CD4-positive, alpha-beta T cell treated with Interleukin-2 at 100 ng/mL for 4 hours (primary cell): ENCODE measurements around the gene AHNAK.

Experiments
- DNase-seq: peaks from one replicate; pipeline ENCODE4 v3.0.0-alpha.2; 2020; ENCODE audit warnings: low spot score

Gene AHNAK

DNA sequence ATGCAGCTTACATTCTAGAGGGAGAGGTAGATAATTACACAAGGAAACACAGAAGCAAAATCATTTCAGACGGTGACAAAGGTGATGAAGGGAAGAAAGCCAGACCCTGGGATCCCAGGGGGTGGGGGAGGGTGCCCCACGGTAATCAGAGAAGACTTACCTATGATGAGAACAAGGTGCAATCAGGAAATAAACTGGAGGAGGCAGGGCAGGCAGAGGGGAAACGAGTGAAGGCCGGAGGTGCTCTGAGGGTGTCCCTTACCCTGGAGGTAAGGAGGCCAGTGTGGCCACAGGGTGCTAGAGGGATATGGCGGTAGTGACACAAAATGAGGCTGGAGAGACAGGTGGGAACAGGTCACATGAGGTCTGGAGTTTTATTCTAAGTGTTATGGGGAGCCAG lies 141.7 kb downstream of the AHNAK start:
- DNase-seq: no peak

DNA sequence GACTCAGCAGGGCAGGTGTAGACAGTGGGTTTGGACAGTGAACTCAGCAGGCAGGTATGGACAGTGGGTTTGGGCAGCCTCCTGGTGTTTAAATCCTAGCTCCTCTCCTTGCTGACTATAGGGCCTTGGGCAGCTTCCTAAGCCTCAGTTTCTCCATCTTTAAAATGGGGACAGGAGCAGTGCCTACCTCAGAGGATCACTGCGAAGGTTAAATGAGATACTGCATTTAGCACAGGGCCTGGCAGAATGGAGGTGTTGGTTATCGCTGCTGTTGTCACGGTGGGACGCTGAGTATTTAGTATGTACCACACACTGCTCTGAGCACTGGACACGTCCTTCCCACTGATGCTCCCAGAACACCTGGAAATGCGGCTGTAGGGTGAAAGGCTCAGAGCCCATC lies 142.2 kb downstream of the AHNAK start:
- no peak for DNase-seq

DNA sequence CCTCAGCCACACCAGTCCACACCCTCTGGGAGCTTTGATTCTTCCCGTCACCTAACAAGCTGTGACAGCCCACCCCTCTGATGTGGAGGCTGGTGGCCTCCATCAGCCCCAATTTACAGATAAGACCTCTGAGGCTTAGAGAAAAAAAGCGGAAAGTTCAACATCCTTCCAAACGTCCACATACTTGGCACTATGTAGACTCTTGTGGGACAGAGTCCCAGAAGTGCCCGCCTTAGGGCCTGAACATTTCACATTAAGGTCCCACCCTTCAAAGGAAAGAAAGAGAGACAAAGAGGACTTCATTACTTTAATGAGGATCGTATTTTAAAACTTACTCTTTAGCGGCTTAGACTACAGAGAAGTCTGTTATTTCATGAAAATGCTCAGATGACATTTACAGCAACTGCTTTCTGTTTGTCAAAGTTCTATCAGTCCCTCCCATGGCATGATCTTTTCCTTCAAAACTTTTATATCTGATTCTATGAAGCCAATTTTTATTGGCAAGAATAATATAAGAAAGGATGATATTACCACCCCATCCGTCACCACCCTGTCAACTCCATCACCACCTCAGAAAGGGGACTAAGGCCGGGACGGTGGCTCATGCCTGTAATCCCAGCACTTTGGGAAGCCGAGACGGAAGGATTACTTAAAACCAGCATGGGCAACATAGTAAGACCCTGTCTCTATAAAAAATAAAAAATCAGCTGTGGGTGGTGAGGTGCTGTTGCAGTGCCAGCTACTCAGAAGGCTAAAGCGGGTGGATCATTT lies 143.5 kb downstream of the AHNAK start:
- DNase-seq: no peak

DNA sequence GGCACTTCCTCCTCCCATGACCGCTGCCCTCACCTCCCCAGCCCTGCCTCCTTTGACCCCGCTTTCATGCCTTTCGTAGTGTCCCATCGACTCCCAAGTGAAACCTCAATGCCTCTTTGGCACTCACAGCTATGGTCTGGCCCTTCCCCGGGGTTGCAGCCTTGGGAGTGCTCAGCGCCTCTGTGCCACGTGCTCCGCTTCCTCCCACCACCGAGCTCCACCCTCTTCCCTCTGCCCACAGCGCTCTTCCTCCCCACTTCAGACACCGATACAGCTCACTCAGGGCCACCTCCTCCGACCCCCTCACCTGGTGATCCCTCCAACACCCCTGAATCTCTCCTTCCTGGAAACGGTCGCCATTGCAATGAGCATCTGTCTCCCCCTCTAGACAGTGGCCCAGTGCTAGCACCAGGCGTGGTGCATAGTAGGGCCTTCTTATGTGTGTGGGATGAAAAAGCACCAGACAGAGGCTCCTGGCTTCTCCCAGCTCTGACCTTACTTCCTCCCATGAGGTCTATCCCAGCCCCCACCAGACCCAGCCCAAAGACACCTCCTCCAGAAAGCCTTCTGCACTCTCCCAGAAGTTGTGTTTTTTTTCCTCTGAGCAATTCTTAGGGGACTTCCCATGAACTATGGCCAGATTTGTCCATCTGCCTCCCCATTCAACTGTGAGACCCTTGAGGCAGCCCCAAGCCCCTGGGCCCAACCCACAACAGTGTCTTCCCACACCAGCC lies 144.2 kb downstream of the AHNAK start:
- DNase-seq: peak; percentile 58

DNA sequence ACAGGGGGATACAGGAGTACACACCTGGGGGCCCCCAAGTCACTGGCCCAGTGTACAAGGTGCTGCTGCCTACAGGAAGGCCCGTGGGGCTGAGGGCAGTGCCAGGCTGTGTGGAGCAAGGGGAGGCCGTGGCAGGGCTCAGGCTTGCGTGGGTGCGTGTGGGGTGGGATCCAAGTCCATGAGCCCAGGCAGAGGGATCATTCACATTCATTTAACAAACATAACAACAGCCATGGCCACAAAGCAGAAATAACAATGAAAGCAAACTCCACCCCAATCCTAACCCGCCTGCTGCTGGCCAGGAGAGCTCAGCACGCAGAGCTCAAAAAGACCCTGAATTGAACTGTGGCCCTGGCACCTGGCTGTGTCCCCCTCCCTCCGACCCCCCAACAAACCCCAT lies 144.8 kb downstream of the AHNAK start:
- no peak for DNase-seq

DNA sequence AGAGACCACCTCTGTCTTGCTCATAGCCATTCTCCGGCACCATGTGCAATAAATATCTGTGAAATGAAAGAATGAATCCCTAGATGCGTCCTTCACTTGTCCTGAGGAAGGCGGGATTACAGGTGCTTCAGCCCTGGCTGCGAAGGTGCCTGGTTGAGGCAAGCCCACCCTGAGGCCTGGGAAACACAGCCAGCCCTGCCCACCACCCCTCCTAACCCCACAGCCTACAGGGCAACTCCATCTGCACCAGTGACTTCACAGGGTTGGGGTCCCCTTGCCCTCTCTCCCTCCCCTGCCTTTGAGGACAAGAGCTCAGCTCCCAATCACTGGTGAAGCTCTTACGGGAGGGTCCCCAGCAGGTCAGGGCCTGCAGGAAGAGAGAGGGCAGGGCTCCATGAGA lies 145.2 kb downstream of the AHNAK start:
- no peak for DNase-seq

DNA sequence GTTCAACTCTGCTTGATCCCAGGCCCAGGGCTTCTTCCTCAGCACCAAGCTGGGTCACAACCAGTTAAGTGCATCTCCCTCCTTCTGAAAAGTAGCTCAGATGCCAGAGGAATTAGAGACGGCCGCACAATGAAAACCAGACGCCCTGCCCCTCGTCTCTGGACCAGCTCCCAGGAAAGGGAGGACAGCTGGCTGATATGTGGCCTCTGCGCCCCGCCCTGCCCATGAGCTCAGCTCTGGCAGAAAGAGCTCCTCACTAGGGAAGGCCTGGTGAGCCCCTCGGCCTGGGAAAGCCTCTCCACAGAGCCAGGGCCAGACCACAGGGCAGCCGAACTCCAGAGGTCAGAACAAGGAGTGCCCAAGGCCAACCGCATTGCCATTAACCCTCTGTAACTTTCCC lies 145.8 kb downstream of the AHNAK start:
- no peak for DNase-seq

DNA sequence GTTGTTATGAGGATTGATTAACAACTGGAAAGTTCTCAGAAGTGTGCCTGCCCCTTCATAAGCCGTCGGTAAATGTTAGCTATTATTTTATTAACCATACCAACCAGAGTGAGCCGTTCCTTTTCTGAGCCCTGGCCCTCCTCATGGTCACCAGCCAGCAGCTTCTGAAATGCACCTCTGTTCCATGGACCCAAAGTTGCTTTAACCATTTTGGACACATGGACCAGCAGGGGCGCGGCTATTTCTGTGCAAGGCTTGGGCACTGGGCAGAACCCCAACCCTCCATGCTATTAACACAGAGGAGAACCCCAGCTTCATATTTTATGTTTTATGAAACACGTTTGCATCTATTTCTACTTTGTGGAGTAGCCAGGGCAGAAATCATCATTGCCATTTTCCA lies 146.3 kb downstream of the AHNAK start:
- no peak for DNase-seq

DNA sequence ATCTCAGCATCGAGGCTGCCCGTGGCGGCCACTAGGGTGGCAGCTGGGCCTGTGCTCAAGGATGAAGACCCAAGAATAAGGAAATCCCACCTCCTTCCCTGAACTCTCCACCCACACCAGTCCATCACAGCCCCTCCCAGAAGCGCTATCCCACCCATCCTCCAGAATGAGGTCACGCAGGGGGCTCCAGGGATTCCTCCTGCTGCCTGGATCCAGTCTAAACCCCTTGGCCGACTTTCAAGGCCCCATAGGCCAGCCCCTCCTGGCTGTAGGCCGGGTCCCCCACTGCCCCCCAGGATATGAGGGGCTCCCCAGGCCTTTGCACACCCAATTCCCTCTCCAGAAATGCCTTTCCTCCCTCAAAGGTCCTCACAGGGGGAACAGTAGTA lies 146.7 kb downstream of the AHNAK start:
- no peak for DNase-seq

DNA sequence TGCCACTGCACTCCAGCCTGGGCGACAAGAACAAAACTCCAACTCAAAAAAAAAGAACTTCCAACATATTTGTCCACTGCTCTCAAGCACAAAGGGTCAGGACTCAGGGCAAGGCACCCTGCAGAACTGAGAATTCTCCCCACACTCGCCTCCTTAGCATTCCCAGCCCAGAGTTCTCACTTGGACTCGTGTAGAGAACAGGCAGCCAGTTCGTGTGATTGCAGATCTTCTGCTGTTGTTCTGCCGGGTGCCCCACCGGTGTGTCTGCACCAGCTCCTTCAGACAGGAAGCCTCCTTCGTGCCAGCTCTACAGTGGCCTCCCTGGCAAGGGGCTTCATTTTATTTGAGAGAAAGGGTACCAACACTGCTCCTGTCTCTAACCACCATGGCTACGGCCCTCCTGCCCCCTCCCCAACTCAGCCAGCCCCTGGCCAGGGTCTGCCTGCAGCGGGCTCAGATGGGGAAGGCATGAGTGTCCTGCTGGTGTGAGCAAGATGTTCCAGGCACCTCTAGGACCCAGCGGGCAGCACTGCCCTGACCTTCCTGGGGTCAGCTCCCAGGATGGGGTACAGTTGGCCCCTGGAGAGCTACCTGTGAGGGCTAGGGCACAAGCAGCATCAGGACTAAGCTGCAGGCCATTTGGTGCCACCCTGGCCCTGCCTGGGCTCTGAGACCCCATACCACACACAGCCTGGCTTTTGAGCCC lies 147.3 kb downstream of the AHNAK start:
- no peak for DNase-seq

DNA sequence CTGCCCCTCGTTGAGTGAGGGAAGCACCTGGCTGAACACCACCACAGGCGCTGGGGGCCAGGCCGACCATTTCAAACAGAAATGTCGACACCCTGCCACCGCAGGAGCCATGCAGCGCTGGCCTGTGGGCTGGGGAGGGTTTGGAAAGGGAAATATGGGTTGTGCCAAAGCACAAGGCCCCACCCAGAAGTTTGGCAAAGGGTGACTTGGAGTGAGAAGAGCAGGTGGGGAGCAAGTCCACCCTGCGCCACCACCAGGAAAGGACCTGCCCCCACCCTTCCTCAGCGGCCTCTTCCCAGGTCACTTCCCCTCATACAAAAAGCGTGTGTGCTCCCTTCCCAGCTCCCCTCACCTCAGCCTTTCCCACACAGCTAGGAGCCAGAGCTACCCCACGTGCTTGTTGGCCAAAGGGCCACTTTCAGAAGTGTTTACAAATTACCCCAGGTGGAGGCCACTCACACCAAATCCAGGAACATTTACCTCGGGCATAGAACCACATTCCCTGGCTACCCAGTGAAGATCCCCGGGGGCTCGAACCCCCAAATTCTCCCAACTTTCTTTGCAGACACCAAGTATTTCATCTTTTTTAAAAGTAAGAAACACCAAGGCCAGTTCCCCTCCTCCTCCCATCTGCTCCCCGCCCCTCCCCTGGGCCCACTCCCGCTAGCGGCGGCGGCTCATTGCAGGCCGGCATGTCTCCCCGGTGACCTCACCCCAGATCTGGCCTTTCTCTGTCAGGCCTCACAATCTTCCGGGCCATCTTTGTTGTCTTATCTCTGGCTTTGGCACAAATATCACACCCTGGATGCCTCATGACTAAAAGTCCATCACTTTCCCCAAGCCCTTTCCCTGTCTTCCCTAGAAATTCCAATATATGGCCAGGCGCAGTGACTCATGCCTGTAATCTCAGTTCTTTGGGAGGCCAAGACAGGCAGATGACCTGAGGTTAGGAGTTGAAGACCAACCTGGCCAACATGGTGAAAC lies 148.3 kb downstream of the AHNAK start:
- DNase-seq: no peak

DNA sequence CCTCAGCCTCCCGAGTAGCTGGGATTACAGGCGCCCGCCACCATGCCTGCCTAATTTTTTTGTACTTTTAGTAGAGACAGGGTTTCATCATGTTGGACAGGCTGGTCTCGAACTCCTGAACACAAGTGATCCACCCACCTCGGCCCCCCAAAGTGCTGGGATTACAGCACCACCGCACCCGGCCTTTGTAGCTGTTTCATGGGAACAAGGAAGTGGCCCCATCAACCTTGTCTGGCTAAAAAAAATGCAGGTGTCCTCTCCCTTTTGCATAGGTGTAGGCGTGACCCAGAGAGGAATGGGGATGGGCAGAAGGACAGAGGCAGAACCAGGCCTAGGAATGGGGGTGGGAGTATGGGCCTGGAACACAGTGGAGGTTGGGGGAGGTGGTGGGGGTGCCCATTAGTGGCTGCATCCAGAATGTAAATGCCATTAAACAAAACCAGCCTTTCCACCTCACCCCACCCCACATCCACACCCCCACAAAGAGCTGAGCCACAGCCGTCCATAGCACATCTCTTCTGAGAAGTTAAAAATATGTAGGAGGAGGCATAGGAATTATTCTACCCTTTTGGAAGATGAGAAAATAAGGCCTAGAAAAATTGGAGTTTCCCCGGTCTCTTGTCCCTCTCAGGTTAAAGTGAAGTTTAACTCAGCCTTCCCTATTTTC lies 150.6 kb downstream of the AHNAK start:
- DNase-seq: no peak

DNA sequence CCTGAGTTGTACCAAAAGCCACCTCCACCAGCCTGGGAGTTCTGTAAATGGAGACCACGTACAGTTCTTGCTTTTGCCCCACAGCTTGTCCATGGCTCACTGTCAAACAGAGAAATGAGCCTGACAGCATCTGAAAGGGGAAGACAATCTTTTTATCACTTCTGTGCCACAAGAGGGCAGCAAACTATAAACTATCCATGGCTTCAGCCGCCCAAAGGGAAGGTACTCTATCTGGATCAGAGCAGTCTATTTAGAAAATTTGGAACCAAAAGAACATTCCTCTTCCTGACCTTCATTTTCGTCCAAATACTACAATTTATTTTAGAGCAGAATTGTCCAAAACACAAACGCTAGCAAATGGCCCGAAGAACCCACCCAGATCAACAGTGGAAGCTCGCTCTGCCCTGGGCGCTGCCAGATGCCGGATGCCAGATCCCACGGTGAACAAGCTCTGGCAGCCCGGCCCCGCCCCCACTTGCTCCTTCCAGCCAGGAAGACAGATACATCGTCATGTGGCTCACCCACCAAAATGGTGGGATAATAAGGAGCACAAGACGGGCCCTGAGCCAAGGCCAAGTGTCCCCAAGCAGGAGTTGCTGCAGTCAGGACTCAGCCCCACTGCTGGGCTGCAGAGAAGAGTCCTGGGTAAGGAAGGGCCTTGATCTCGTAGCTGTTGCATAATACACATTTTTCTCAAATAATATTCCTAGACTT lies 151.6 kb downstream of the AHNAK start:
- peak; percentile 75 for DNase-seq

DNA sequence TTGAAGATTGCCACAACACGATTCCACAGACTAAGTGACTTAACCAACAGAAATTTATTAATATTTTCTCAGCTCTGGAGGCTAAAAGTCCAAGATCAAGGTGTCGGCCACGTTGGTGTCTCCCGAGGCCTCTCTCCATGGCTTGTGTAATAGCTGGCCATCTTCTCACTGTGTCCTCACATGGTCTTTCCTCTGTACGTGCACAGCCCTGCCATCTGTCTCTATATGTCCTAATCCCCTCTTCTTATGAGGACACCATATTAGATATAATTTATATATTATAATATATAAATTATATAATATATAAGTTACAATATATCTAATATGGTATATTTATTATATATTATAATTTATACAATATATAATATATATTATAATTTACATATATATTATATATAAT lies 152.9 kb downstream of the AHNAK start:
- no peak for DNase-seq

DNA sequence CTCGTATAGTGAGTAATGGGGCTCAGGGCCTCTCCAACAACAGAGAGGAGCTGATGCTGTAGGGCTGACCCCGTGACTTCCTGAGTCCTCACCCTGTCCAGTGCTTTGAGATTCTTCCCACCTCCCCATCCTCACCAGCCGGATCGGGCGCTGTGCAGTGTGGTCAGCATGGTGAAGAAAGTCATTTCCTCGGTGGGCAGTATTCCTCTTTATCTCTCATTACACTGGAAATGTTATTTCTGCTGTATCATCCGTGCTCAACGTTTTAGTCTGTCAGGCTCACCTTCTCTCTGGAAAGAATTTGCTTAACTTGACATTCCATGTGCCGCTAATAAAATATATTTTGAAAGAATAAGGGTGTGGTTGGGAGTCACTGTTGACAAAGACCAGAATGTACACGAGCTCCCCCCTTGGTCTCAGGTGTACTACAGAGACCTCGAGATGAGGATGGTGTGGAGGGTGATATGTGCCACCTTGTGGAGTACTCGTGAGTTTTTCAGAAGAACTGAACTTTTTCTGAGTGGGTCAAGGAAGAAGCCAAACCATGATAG lies 153.5 kb downstream of the AHNAK start:
- DNase-seq: peak; percentile 51

DNA sequence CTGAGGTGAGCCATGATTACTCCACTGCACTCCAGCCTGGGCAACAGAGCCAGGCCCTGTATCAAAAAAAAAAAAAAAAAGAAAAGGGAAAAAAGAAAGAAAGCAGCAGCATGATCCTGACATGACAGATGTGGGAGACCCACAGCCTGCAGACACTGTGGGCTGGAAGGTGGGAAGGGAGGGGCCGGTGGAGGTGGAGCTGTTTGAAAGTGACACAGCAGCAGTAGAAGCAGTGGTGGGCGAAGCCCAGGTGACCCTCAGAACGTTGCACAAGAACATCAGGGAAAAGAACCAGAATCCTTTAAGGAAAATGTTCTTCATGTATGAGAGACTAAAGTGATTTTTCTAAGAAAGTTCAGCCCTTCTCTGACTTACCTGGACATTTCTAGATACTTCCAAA lies 154.1 kb downstream of the AHNAK start:
- no peak for DNase-seq

DNA sequence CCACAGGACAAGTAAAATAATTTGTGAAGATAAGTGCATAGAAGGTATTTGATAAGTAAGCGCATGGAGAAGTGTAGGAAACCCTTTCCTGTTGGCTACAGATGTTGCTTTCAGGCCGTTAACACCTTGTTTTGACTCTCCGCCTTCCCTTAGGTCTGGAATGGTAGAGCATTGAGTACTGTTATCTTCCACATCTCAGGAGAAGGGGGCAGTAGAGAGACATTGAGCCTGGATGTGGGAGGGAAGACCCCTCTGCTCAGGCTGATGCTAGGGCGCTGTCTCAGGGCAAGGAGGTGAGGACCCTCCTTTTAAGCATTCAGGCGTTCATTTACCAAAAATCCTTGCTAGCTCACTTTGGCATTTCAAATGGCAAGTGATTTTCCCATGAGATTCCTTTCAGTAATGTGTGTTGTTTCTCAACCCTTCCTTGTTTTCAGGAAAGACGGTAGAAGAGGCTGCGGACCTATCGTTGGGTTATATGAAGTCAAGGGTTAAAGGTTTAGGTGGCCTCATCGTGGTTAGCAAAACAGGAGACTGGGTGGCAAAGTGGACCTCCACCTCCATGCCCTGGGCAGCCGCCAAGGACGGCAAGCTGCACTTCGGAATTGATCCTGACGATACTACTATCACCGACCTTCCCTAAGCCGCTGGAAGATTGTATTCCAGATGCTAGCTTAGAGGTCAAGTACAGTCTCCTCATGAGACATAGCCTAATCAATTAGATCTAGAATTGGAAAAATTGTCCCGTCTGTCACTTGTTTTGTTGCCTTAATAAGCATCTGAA lies 154.8 kb downstream of the AHNAK start:
- no peak for DNase-seq

DNA sequence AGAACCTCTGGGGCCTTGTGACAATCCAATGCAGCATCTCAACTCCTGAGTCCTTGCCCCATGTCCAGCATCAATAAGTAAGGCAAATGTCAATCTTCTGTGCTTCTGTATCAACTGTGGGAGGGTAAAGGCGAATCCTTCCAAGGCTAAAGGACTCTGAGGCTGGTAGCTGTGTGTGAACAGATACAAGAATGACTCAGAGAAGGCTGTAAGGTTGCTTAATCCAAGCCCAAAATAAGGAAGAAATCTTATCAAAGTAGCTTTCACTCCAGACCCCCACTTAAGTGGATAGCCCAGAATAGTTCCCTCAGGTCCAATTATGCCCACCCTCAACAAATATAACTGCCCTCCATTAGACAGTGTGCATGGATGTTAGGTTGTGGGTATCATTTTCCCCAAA lies 155.9 kb downstream of the AHNAK start:
- no peak for DNase-seq

DNA sequence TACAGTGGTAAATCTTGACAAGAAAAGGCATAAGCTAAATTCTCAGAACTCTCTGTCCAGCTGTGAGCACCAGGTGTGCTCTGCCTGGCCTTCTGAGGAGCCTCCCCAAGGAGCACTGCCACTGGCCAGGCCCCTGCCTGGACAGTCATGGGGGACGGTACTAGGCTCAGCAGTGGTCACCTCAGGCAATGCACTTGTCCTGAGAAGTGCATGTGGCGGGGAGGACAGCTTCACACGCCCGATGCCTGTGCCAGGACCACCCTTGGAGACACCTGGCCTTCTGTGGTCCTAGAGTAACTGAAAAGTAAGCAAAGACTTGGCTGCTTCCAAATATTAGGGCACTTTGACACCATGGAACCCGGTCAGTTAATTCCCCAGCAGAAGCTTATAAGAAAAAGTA lies 156.4 kb downstream of the AHNAK start:
- DNase-seq: no peak

DNA sequence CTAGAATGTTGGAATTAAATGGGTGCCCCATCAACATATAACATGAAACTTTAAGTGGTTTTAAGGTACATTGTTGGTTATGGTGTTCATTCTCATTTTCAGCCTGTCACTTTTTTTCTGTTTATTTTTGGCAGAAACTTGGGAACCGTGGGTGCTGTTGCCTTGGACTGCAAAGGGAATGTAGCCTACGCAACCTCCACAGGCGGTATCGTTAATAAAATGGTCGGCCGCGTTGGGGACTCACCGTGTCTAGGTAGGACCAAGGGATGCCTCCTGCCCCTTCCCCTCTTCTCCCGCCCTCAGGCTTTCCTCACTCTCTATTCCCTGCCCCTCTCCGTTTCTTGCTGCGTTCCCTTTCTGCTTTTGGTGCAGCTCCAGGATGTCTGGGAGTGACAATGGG lies 157.6 kb downstream of the AHNAK start:
- no peak for DNase-seq
